LNCaP clone FGC (cell line): Measurements from ENCODE around the gene EML6.

Source experiments
- DNase-seq: peaks from one replicate; pipeline ENCODE4 v3.0.0-alpha.2; 2011; ENCODE audit warnings: low read depth
- H3K4me3 ChIP-seq: 2 replicates; pipeline ENCODE4 v1.5.1; 2011; ENCODE audit warnings: mild to moderate bottlenecking, low read depth, low read length, control low read depth
- TF ChIP-seq, protein P1 (sequence below): IDR thresholded peaks from 2 replicates; pipeline ENCODE4 v1.5.1; 2012; ENCODE audit warnings: mild to moderate bottlenecking; ENCODE audit not compliant: control insufficient read depth, insufficient read depth; ENCODE audit errors: extremely low read depth

Gene EML6

GRCh38 chr2:54768772-54769428 is 45.4 kb downstream of the EML6 start:
- H3K4me3 ChIP-seq: no peak overlapping the region
- TF ChIP-seq, protein P1, sequence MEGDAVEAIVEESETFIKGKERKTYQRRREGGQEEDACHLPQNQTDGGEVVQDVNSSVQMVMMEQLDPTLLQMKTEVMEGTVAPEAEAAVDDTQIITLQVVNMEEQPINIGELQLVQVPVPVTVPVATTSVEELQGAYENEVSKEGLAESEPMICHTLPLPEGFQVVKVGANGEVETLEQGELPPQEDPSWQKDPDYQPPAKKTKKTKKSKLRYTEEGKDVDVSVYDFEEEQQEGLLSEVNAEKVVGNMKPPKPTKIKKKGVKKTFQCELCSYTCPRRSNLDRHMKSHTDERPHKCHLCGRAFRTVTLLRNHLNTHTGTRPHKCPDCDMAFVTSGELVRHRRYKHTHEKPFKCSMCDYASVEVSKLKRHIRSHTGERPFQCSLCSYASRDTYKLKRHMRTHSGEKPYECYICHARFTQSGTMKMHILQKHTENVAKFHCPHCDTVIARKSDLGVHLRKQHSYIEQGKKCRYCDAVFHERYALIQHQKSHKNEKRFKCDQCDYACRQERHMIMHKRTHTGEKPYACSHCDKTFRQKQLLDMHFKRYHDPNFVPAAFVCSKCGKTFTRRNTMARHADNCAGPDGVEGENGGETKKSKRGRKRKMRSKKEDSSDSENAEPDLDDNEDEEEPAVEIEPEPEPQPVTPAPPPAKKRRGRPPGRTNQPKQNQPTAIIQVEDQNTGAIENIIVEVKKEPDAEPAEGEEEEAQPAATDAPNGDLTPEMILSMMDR: no peak
- DNase-seq: no peak

- TF ChIP-seq, protein P1: no peak
Observed at GRCh38 chr2:54770211-54770610, 46.7 kb downstream of the EML6 start.

DNA sequence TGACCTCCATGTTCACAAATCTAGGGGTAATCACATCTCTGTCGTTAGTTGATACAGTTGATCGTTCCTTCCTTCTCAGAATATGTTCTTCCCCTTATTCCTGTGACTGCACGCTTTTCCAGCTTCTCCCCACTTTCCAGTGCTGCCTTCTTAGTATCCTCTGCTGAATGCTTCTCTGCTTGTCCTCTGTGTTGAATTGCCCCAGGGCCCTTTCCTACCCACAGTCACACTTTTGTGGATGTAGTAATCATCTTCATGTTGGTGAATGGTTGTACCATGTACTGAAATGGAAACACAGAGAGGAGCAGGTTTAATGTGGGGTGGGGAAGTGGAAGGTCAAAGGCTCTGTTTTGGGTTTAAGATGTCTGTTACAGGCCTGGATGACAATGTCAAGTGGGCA is 47.2 kb downstream of the EML6 start:
- TF ChIP-seq, protein P1: no peak
- no peak for DNase-seq
- no peak overlapping the region for H3K4me3 ChIP-seq

More at GRCh38 chr2:54770211-54770610, 46.7 kb downstream of the EML6 start:
- H3K4me3 ChIP-seq: no peak overlapping the region
- no peak for DNase-seq

DNA sequence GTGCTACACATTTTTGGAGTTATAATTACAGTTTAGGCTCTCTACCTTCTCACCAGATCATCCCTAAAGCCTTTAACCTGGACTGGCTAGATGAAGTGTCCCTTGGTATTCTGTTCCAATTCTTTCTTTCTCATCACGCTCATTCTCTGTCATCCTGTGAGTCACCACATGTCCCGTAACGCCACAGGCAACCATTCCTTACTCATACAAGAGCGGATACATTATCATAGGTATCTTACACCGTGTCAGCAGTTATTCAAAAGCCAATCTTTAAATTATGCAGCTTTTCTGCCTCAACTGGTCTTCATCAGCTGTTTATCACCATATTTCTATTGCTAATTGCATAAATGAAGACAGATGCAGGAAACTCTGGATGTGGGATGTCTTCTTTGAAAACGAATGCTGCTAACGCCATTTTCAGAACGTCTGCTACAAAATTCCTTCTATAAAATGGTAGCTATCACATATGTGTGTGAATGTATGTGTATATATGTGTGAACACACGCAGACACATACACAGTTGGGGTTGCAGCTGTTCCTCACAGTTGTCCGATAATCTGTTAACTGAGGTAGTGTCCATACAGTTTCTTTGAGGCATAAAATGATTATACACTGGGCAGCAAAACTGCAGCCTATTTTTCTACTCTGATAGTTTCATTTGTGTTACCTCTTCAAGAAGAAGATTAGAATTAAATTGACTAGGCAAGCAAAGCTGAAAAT is 47.9 kb downstream of the EML6 start:
- no peak overlapping the region for H3K4me3 ChIP-seq

GRCh38 chr2:54772110-54772509 is 48.6 kb downstream of the EML6 start:
- H3K4me3 ChIP-seq: no peak overlapping the region
- DNase-seq: no peak
- TF ChIP-seq, protein P1: no peak

More for the DNA sequence above, 47.9 kb downstream of the EML6 start:
- TF ChIP-seq, protein P1: no peak
- DNase-seq: no peak

DNA sequence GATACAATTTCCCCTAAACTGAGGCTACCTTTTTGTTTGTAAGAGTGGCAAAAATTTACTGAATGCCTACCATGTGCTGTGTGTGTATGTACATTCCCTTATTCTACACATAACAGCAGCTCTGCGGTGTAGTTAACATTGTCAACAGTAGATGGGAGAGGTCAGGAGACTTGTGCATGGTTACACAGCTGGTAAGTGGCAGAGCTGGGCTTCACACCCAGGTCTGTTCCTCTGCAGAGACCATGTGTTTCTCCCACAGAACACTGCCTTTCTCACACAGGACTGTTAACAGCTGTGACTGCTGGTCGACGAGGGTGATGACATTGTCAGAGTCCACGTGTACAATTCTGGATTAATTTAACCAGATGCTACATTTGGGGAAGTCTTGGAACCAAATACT is 49.1 kb downstream of the EML6 start:
- no peak overlapping the region for H3K4me3 ChIP-seq
- TF ChIP-seq, protein P1: no peak
- DNase-seq: no peak
